ENCODE data around the gene PEAK1. TPM values are rescaled to one million over a fixed set of nuclear protein-coding genes. Genes with fewer than 3 reads are reported as not detected.
A peak's percentile ranks its signal among the peaks of the same experiment; 100 is the strongest.

PEAK1 gene
- total and polyA plus RNA-seq, 2 donors (not counting 1 experiment from before 2014, with no cell fraction given): 61.0 to 91.8 TPM

GRCh38 chr15:77091097-77091496, 328.8 kb downstream of the PEAK1 start:
- no peak for TF ChIP-seq EZH2 (IDR thresholded peaks at IDR 0.05; ENCODE audit: low read length, missing control alignments)
- Histone ChIP-seq H3K27ac (ENCODE audit: insufficient read depth, low read length) (no peak overlapping the region), H4K20me1 (ENCODE audit: control insufficient read depth, extremely low read depth, insufficient read depth, low read length) (no peaks in the 10 kb centered on the region), H3K9ac (ENCODE audit: insufficient read depth, low read length) (no peak overlapping the region), H3K4me2 (ENCODE audit: extremely low read depth, insufficient read depth, low read length) (no peak overlapping the region), H3K9me3 (ENCODE audit: control insufficient read depth, insufficient read depth, low read depth, low read length) (no peaks in the 10 kb centered on the region), H3K36me3 (ENCODE audit: control insufficient read depth, insufficient read depth, low read length) (no peaks in the 10 kb centered on the region), H3K4me3 (replicated peaks in 1 of 4; ENCODE audit: control extremely low read depth in 1 of 4, insufficient read depth in 1 of 4, low read depth in 3 of 4, low read length in 4 of 4) (no peak overlapping the region), H3K4me1 (ENCODE audit: control insufficient read depth, extremely low read depth, insufficient read depth, low read length) (no peaks in the 10 kb centered on the region), H3K79me2 (ENCODE audit: control insufficient read depth, insufficient read depth, low read length) (no peaks in the 10 kb centered on the region), H3K27me3 (ENCODE audit: control insufficient read depth, insufficient read depth, low read length) (no peaks in the 10 kb centered on the region), H2AFZ (ENCODE audit: low read length) (no peak overlapping the region)
- no peak for DNase-seq (ENCODE audit: low read depth in 2 of 2)

- Histone ChIP-seq H3K4me1 (ENCODE audit: control insufficient read depth, extremely low read depth, insufficient read depth, low read length) (peaks cover 13% of the 10 kb centered on the region), H3K27ac (ENCODE audit: insufficient read depth, low read length) (no peak overlapping the region), H3K9me3 (ENCODE audit: control insufficient read depth, insufficient read depth, low read depth, low read length) (no peaks in the 10 kb centered on the region), H4K20me1 (ENCODE audit: control insufficient read depth, extremely low read depth, insufficient read depth, low read length) (no peaks in the 10 kb centered on the region), H3K4me3 (replicated peaks in 1 of 4; ENCODE audit: control extremely low read depth in 1 of 4, insufficient read depth in 1 of 4, low read depth in 3 of 4, low read length in 4 of 4) (no peak overlapping the region), H2AFZ (ENCODE audit: low read length) (no peak overlapping the region), H3K79me2 (ENCODE audit: control insufficient read depth, insufficient read depth, low read length) (no peaks in the 10 kb centered on the region), H3K4me2 (ENCODE audit: extremely low read depth, insufficient read depth, low read length) (no peak overlapping the region), H3K9ac (ENCODE audit: insufficient read depth, low read length) (no peak overlapping the region), H3K36me3 (ENCODE audit: control insufficient read depth, insufficient read depth, low read length) (no peaks in the 10 kb centered on the region), H3K27me3 (ENCODE audit: control insufficient read depth, insufficient read depth, low read length) (no peaks in the 10 kb centered on the region)
- no peak for DNase-seq (ENCODE audit: low read depth in 2 of 2)
- no peak for TF ChIP-seq CTCF (conservative IDR thresholded peaks at IDR 0.05 in 1 of 2, IDR thresholded peaks at IDR 0.05 in 1 of 2; ENCODE audit: low read depth in 1 of 2, low read length in 2 of 2)
- TF ChIP-seq EZH2 (IDR thresholded peaks at IDR 0.05; ENCODE audit: low read length, missing control alignments): no peak
These were observed 332.7 kb downstream of the PEAK1 start for GRCh38 chr15:77087213-77087612.

GRCh38 chr15:77085297-77085696, 334.6 kb downstream of the PEAK1 start:
- Histone ChIP-seq H2AFZ (ENCODE audit: low read length) (no peak overlapping the region), H3K27ac (ENCODE audit: insufficient read depth, low read length) (peak overlapping the region; percentile 24)
- DNase-seq (ENCODE audit: low read depth in 2 of 2): peak; percentile 63 to 66

More at GRCh38 chr15:77085297-77085696, 334.6 kb downstream of the PEAK1 start:
- Histone ChIP-seq H4K20me1 (ENCODE audit: control insufficient read depth, extremely low read depth, insufficient read depth, low read length) (no peaks in the 10 kb centered on the region), H3K4me3 (replicated peaks in 1 of 4; ENCODE audit: control extremely low read depth in 1 of 4, insufficient read depth in 1 of 4, low read depth in 3 of 4, low read length in 4 of 4) (no peak overlapping the region), H3K36me3 (ENCODE audit: control insufficient read depth, insufficient read depth, low read length) (no peaks in the 10 kb centered on the region), H3K79me2 (ENCODE audit: control insufficient read depth, insufficient read depth, low read length) (no peaks in the 10 kb centered on the region), H3K27me3 (ENCODE audit: control insufficient read depth, insufficient read depth, low read length) (no peaks in the 10 kb centered on the region), H3K4me2 (ENCODE audit: extremely low read depth, insufficient read depth, low read length) (no peak overlapping the region), H3K9me3 (ENCODE audit: control insufficient read depth, insufficient read depth, low read depth, low read length) (no peaks in the 10 kb centered on the region), H3K4me1 (ENCODE audit: control insufficient read depth, extremely low read depth, insufficient read depth, low read length) (peaks cover 15% of the 10 kb centered on the region), H3K9ac (ENCODE audit: insufficient read depth, low read length) (no peak overlapping the region)
- TF ChIP-seq EZH2 (IDR thresholded peaks at IDR 0.05; ENCODE audit: low read length, missing control alignments) (no peak), CTCF (conservative IDR thresholded peaks at IDR 0.05 in 1 of 2, IDR thresholded peaks at IDR 0.05 in 1 of 2; ENCODE audit: low read depth in 1 of 2, low read length in 2 of 2) (no peak)

All from fibroblast of lung (primary cell).